GM21381 (cell line): ENCODE data around the gene POLR2I.
"Not testable (repeated sequence)": the region's sequence is repeated elsewhere in the genome, so short reads cannot be mapped to it uniquely, and the experiment has no call there.

Source experiments
- ATAC-seq: cut with Tn5 transposase; IDR thresholded peaks from one replicate; pipeline ENCODE4 v1.9.1; 2021; ENCODE audit warnings: mild to moderate bottlenecking, moderate library complexity; ENCODE audit not compliant: unreplicated experiment

Gene POLR2I

GRCh38 chr19:36134867-36135266 lies 20.2 kb upstream of the POLR2I start:
- not testable (repeated sequence) for ATAC-seq

- not testable (repeated sequence) for ATAC-seq
Observed at GRCh38 chr19:36131221-36131620, 16.5 kb upstream of the POLR2I start.

- peak; percentile 17 for ATAC-seq
Observed at GRCh38 chr19:36128392-36128736, 13.7 kb upstream of the POLR2I start.

- no peak for ATAC-seq
Observed at GRCh38 chr19:36125557-36125956, 10.9 kb upstream of the POLR2I start.

GRCh38 chr19:36121486-36122124 lies 6.9 kb upstream of the POLR2I start:
- ATAC-seq, result no peak

- ATAC-seq, result no peak
Observed at GRCh38 chr19:36120984-36121358, 6.3 kb upstream of the POLR2I start.

GRCh38 chr19:36120092-36120983 lies 5.7 kb upstream of the POLR2I start:
- no peak for ATAC-seq

- no peak for ATAC-seq
Observed at GRCh38 chr19:36116344-36116637, 1.6 kb upstream of the POLR2I start.

- peak; percentile 34 for ATAC-seq
Observed at GRCh38 chr19:36115453-36116343, 1.0 kb upstream of the POLR2I start, which contains the start of gene TBCB. TSS of gene TBCB (plus strand) at chr19:36115468. CDS start at chr19:36115561, 93 bp downstream.

GRCh38 chr19:36113894-36114720 lies 568 bp downstream of the POLR2I start:
- no peak for ATAC-seq

GRCh38 chr19:36113425-36113824 lies 1.2 kb downstream of the POLR2I start:
- no peak for ATAC-seq

GRCh38 chr19:36112678-36113077 lies 2.0 kb downstream of the POLR2I start:
- ATAC-seq, result no peak

- no peak for ATAC-seq
Observed at GRCh38 chr19:36111200-36111539, 3.5 kb downstream of the POLR2I start.

- no peak for ATAC-seq
Observed at GRCh38 chr19:36110487-36111199, 4.0 kb downstream of the POLR2I start, which contains the start of gene OVOL3. TSS of gene OVOL3 (plus strand) at chr19:36111143. CDS start at chr19:36111203, 60 bp downstream.

GRCh38 chr19:36108684-36109083 lies 6.0 kb downstream of the POLR2I start:
- no peak for ATAC-seq

GRCh38 chr19:36106991-36107390 lies 7.7 kb downstream of the POLR2I start:
- ATAC-seq, result no peak

- no peak for ATAC-seq
Observed at GRCh38 chr19:36106441-36106840, 8.2 kb downstream of the POLR2I start.

- no peak for ATAC-seq
Observed at GRCh38 chr19:36103842-36104552, 10.7 kb downstream of the POLR2I start.

GRCh38 chr19:36103040-36103626 lies 11.5 kb downstream of the POLR2I start:
- no peak for ATAC-seq
